K562 (cell line): ENCODE measurements around the gene TEDC1. TPM values are rescaled to one million over a fixed set of nuclear protein-coding genes. Genes with fewer than 3 reads are reported as not detected.

Experiments
- ATAC-seq: fragments of 200-7000 bp; cut with Tn5 transposase; 3 replicates; pipeline ENCODE4 v1.9.1; 2020; ENCODE audit warnings: moderate library complexity
- BruUV-seq: library from RNA; stranded (reverse); fragments of 400-500 nt; replicated peaks from 2 replicates; lab custom pipeline; 2021; lab: Mats Ljungman, UMichigan
- CTCF ChIA-PET: fragments of 300-600 bp; formaldehyde crosslinking; extraction: SDS; loops from one replicate; lab custom pipeline; 2021; ENCODE audit warnings: low intra/inter-chr PET ratio; lab: Yijun Ruan, JAX
- POLR2A ChIA-PET: fragments of 300-600, 350-650 bp; sonication (Branson Sonifier 250); formaldehyde crosslinking; extraction: SDS; loops from one replicate; lab custom pipeline; 2021; ENCODE audit warnings: antibody characterized with exemption, inconsistent platforms; lab: Yijun Ruan, JAX
- DNase-seq, 4 experiments: peaks; one replicate each; pipeline versions ENCODE4 v3.0.0 to v3.0.0-alpha.2; 2011 to 2018; ENCODE audit warnings: low spot score in 3 of 4, mixed read lengths in 3 of 4; ENCODE audit errors: extremely low read depth in 1 of 4
- FAIRE-seq: peaks from 2 replicates; lab custom pipeline; 2011; peaks lifted over from hg19 to GRCh38; lab: Jason Lieb, UNC
- H2AFZ ChIP-seq: 2 replicates; pipeline ENCODE4 v1.6.0; 2011; ENCODE audit warnings: low read depth, low read length, control low read depth, inconsistent platforms
- H3K27ac ChIP-seq: fragments of 200-600 bp; 3 replicates; pipeline ENCODE4 v1.8.0; 2011; ENCODE audit warnings: low read depth, mild to moderate bottlenecking, control low read depth, inconsistent platforms, low read length, moderate library complexity, mixed read lengths; ENCODE audit errors: extremely low read depth
- H3K27me3 ChIP-seq, 2 experiments: fragments of 300-600 bp in 1 of 2; 2 replicates in 1 of 2; 3 replicates in 1 of 2; pipeline versions ENCODE4 v1.6.0 to v1.8.0; 2011; ENCODE audit warnings: inconsistent platforms in 2 of 2, low read length in 2 of 2, mild to moderate bottlenecking in 1 of 2, mixed read lengths in 1 of 2, moderate library complexity in 1 of 2; ENCODE audit not compliant: control insufficient read depth in 2 of 2, insufficient read depth in 2 of 2
- H3K36me3 ChIP-seq: fragments of 300-600 bp; 3 replicates; pipeline ENCODE4 v1.8.0; 2011; ENCODE audit warnings: mild to moderate bottlenecking, low read length, inconsistent platforms; ENCODE audit not compliant: control insufficient read depth, insufficient read depth
- H3K4me1 ChIP-seq, 2 experiments: fragments of 200-600 bp in 1 of 2; replicated peaks in 1 of 2; 2 replicates in 1 of 2; 3 replicates in 1 of 2; pipeline versions ENCODE4 v1.5.1 to v1.8.0; 2011; ENCODE audit warnings: inconsistent platforms in 2 of 2, low read length in 2 of 2, mild to moderate bottlenecking in 1 of 2, mixed read lengths in 1 of 2, moderate library complexity in 1 of 2; ENCODE audit not compliant: control insufficient read depth in 2 of 2, insufficient read depth in 2 of 2
- H3K4me2 ChIP-seq: 2 replicates; pipeline ENCODE4 v1.6.1; 2011; ENCODE audit warnings: low read length, control low read depth, inconsistent platforms, mixed read lengths; ENCODE audit not compliant: insufficient read depth
- H3K4me3 ChIP-seq: fragments of 200-600 bp; sonication (generic), shearing (Covaris generic); 2 replicates; pipeline ENCODE4 v1.5.1; 2016; ENCODE audit warnings: control low read depth, inconsistent platforms
- H3K79me2 ChIP-seq: fragments of 200-600 bp; 3 replicates; pipeline ENCODE4 v1.8.0; 2011; ENCODE audit warnings: low read length, inconsistent platforms; ENCODE audit not compliant: control insufficient read depth, insufficient read depth
- H3K9ac ChIP-seq, 2 experiments: 2 replicates each; pipeline versions ENCODE4 v1.6.0 to v1.6.1; 2011; ENCODE audit warnings: low read depth in 2 of 2, low read length in 2 of 2, control low read depth in 1 of 2, inconsistent platforms in 1 of 2, mild to moderate bottlenecking in 1 of 2, mixed read lengths in 1 of 2; ENCODE audit not compliant: insufficient read depth in 1 of 2
- H3K9me1 ChIP-seq: one replicate; pipeline ENCODE4 v1.6.0; 2011; ENCODE audit warnings: inconsistent platforms, mild to moderate bottlenecking, low read length, moderate library complexity; ENCODE audit not compliant: control insufficient read depth, insufficient read depth
- H3K9me3 ChIP-seq: replicated peaks from 2 replicates; pipeline ENCODE4 v1.5.1; 2011; ENCODE audit warnings: low read depth, low read length, inconsistent platforms; ENCODE audit not compliant: control insufficient read depth, insufficient read depth
- H4K20me1 ChIP-seq: replicated peaks from 2 replicates; pipeline ENCODE4 v1.6.1; 2011; ENCODE audit warnings: low read length, inconsistent platforms, mixed read lengths; ENCODE audit not compliant: control insufficient read depth, insufficient read depth
- ASH1L ChIP-seq: fragments of 450-650 bp; IDR thresholded peaks from 2 replicates; pipeline ENCODE4 v1.6.1; 2018; ENCODE audit warnings: borderline replicate concordance, mild to moderate bottlenecking, low read depth; ENCODE audit not compliant: partially characterized antibody
- BACH1 ChIP-seq: fragments of 200-800 bp; sonication (Bioruptor generic); IDR thresholded peaks from 2 replicates; pipeline ENCODE4 v1.6.1; 2016; ENCODE audit warnings: missing genetic modification characterization, missing compliant biosample characterization
- FOXP4 ChIP-seq: sonication (generic); formaldehyde crosslinking; IDR thresholded peaks from 2 replicates; pipeline ENCODE4 v1.8.0; 2022; ENCODE audit warnings: mild to moderate bottlenecking, missing genetic modification reagents, borderline replicate concordance
- HDAC3 ChIP-seq: fragments of 450-650 bp; IDR thresholded peaks from 2 replicates; pipeline ENCODE4 v1.6.1; 2018; ENCODE audit warnings: borderline replicate concordance, mild to moderate bottlenecking, moderate library complexity; ENCODE audit not compliant: partially characterized antibody
- HIVEP1 ChIP-seq: fragments of 250-450 bp; sonication (Bioruptor Pico); IDR thresholded peaks from 2 replicates; pipeline ENCODE4 v1.4.0; 2020; ENCODE audit warnings: mild to moderate bottlenecking
- NFYB ChIP-seq: IDR thresholded peaks from 2 replicates; pipeline ENCODE4 v1.6.1; 2011; ENCODE audit warnings: mild to moderate bottlenecking, moderate library complexity; ENCODE audit not compliant: insufficient read length; ENCODE audit errors: extremely low read depth
- POLR2G ChIP-seq: fragments of 200-400 bp; formaldehyde crosslinking; IDR thresholded peaks from 2 replicates; pipeline ENCODE4 v1.6.1; 2017; ENCODE audit warnings: low read depth, mild to moderate bottlenecking, antibody characterized with exemption, low read length, moderate library complexity
- RBBP5 ChIP-seq: fragments of 200-600 bp; sonication (generic); IDR thresholded peaks from 2 replicates; pipeline ENCODE4 v1.6.1; 2012; ENCODE audit warnings: borderline replicate concordance, mild to moderate bottlenecking, low read length, control low read depth, inconsistent platforms; ENCODE audit not compliant: insufficient read depth, poor library complexity, severe bottlenecking
- STAG1 ChIP-seq: sonication (generic); formaldehyde crosslinking; IDR thresholded peaks from 2 replicates; pipeline ENCODE4 v1.5.0; 2020; ENCODE audit warnings: missing genetic modification reagents, borderline replicate concordance
- ZNF165 ChIP-seq: fragments of 250-450 bp; sonication (Bioruptor Pico); IDR thresholded peaks from 2 replicates; pipeline ENCODE4 v1.4.0; 2020; ENCODE audit warnings: borderline replicate concordance
- ZNF224 ChIP-seq: sonication (generic); formaldehyde crosslinking; IDR thresholded peaks from 2 replicates; pipeline ENCODE4 v1.8.0; 2022; ENCODE audit warnings: mild to moderate bottlenecking, missing genetic modification reagents
- WGBS: fragments of 100-300 bp; shearing (Covaris generic); methylation state at CpG from one replicate; pipeline ENCODE4 v1.1.6; 2016; ENCODE audit warnings: low coverage, mixed read lengths; ENCODE audit not compliant: insufficient coverage; ENCODE audit errors: missing lambda C conversion rate; 5-methylcytosine and 5-hydroxymethylcytosine counted together
- in situ Hi-C: fragments of 300-500 bp; cut with MboI; formaldehyde crosslinking; loops from 4 replicates; pipeline ENCODE4 v1.15.0; 2018; ENCODE audit warnings: inconsistent platforms, mixed read lengths
- intact Hi-C: fragments of 100-400 bp; cut with micrococcal nuclease; formaldehyde crosslinking; loops from 2 replicates; pipeline ENCODE4 v1.14.2; 2022
- polyA plus RNA-seq, 8 experiments: library from polyadenylated mRNA; depleted of rRNA in 4 of 8; stranded (reverse) in 5 of 8; unstranded in 3 of 8; fragments of >200 nt; fragmentation: Nextera tagmentation in 2 of 8; fragmentation: Illumina TruSeq in 1 of 8; extraction: Ambion mirVana in 2 of 8; extraction: Trizol in 1 of 8; gene quantifications; 2 replicates each; pipeline versions ENCODE4 v1.2.1 to v1.2.3, GENCODE V29; 2011 to 2014; ENCODE audit warnings: inconsistent platforms in 1 of 8, missing spikeins in 1 of 8
- total RNA-seq, 7 experiments: library from RNA; depleted of rRNA in 6 of 7; stranded (reverse); fragments of >200 nt in 6 of 7; fragmentation: Illumina TruSeq in 2 of 7; extraction: Trizol in 2 of 7; gene quantifications; 2 replicates each; pipeline versions ENCODE4 v1.2.1 to v1.2.3, GENCODE V29; 2011 to 2021; ENCODE audit warnings: low replicate concordance in 1 of 7
- TF ChIP-seq, protein P1 (sequence below): IDR thresholded peaks from 2 replicates; pipeline ENCODE4 v1.6.1; 2012; ENCODE audit warnings: low read depth, low read length, improper control_type of control experiment, borderline replicate concordance
- TF ChIP-seq, protein P2 (sequence below): sonication (generic); formaldehyde crosslinking; IDR thresholded peaks from 2 replicates; pipeline ENCODE4 v1.8.1; 2023; ENCODE audit warnings: mild to moderate bottlenecking, missing genetic modification reagents
- TF ChIP-seq, protein P3 (sequence below): fragments of 250-450 bp; sonication (Bioruptor Pico); IDR thresholded peaks from 2 replicates; pipeline ENCODE4 v1.8.0; 2021; ENCODE audit warnings: moderate library complexity, mild to moderate bottlenecking, inconsistent platforms

Gene TEDC1
- total and polyA plus RNA-seq, 9 of the 15 experiments (the other 6 are each of a cell fraction or from before 2014, with no cell fraction given): 0.21 to 28.3 (median 5.9) TPM

- TF ChIP-seq, protein P1, sequence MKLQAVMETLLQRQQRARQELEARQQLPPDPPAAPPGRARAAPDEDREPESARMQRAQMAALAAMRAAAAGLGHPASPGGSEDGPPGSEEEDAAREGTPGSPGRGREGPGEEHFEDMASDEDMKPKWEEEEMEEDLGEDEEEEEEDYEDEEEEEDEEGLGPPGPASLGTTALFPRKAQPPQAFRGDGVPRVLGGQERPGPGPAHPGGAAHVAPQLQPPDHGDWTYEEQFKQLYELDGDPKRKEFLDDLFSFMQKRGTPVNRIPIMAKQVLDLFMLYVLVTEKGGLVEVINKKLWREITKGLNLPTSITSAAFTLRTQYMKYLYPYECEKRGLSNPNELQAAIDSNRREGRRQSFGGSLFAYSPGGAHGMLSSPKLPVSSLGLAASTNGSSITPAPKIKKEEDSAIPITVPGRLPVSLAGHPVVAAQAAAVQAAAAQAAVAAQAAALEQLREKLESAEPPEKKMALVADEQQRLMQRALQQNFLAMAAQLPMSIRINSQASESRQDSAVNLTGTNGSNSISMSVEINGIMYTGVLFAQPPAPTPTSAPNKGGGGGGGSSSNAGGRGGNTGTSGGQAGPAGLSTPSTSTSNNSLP: no peak
- TF ChIP-seq ASH1L (no peak), POLR2G (peak; percentile 35; the same call in 1 of the 2 replicates)
These were observed 48.2 kb upstream of the TEDC1 start (continued) for GRCh38 chr14:105442834-105443233.

DNA sequence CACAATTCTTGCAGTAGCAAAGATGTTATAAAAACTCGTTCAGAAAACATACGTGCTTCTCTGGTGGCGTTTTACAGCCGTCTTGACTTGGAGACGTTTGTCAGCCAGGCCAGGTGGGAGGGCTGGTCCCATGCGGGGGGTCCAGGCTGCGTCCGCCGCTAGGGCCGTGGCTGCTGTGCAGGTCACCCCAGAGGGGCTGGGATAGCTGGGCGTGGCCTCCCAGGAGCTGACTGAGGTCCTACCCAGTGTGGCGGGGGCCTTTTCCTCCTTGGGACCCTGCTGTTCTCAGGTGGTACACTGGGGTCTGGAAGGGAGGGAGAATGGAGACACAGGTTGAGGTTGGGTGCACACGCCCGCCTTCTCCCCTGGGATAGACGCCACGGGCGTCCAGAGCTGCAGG is 46.2 kb upstream of the TEDC1 start:
- Histone ChIP-seq H3K4me3 (no peak overlapping the region), H3K4me2 (no peak overlapping the region), H3K9ac (no peak overlapping the region), H3K36me3 (peaks cover 43% of the 10 kb centered on the region; the same call in 1 of the 3 replicates), H3K27ac (no peak overlapping the region), H3K9me3 (no peaks in the 10 kb centered on the region), H4K20me1 (0 out of 2 replicates have a peak, but pooled peaks cover 4% of the 10 kb centered on the region), H3K79me2 (peaks cover 5% of the 10 kb centered on the region; the same call in 1 of the 3 replicates), H2AFZ (no peak overlapping the region), H3K4me1 (peaks cover 0 to 52% of the 10 kb centered on the region in 2 experiments; a peak in 2 of 5 replicates), H3K27me3 (no peaks in the 10 kb centered on the region), H3K9me1 (no peaks in the 10 kb centered on the region)
- ChIA-PET POLR2A (no interaction called here), CTCF (no interaction called here)
- no TSS peak for BruUV-seq
- intact Hi-C loops (loop anchor here (5.0 kb wide), 1 partner anchor 42 kb away; the partner anchor contains the start of gene CRIP1), in situ Hi-C loops (no loop called here)
- ATAC-seq (no peak), FAIRE-seq (no peak), DNase-seq (no peak)
- WGBS: 93% methylated on average over 5 of the region's 17 CpGs
- TF ChIP-seq NFYB: no peak
- TF ChIP-seq, protein P2, sequence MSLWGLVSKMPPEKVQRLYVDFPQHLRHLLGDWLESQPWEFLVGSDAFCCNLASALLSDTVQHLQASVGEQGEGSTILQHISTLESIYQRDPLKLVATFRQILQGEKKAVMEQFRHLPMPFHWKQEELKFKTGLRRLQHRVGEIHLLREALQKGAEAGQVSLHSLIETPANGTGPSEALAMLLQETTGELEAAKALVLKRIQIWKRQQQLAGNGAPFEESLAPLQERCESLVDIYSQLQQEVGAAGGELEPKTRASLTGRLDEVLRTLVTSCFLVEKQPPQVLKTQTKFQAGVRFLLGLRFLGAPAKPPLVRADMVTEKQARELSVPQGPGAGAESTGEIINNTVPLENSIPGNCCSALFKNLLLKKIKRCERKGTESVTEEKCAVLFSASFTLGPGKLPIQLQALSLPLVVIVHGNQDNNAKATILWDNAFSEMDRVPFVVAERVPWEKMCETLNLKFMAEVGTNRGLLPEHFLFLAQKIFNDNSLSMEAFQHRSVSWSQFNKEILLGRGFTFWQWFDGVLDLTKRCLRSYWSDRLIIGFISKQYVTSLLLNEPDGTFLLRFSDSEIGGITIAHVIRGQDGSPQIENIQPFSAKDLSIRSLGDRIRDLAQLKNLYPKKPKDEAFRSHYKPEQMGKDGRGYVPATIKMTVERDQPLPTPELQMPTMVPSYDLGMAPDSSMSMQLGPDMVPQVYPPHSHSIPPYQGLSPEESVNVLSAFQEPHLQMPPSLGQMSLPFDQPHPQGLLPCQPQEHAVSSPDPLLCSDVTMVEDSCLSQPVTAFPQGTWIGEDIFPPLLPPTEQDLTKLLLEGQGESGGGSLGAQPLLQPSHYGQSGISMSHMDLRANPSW (CRISPR knock-in tag): no peak
- no peak for TF ChIP-seq STAG1 (CRISPR knock-in tag)
- TF ChIP-seq ZNF224 (CRISPR knock-in tag): no peak
- TF ChIP-seq HDAC3: no peak
- TF ChIP-seq ZNF165 (CRISPR knock-in tag): no peak
- no peak for TF ChIP-seq FOXP4 (CRISPR knock-in tag)
- TF ChIP-seq, protein P3, sequence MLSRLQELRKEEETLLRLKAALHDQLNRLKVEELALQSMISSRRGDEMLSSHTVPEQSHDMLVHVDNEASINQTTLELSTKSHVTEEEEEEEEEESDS (CRISPR knock-in tag): no peak
- no peak for TF ChIP-seq BACH1 (tag)
- TF ChIP-seq RBBP5: no peak
- TF ChIP-seq HIVEP1 (CRISPR knock-in tag): no peak
